PFSK-1 (cell line): Measurements from ENCODE around the gene MEGF10.

Source experiments
- POLR2AphosphoS5 ChIP-seq: IDR thresholded peaks from 2 replicates; pipeline ENCODE4 v1.6.1; 2012; ENCODE audit warnings: low read depth, mild to moderate bottlenecking, control low read depth, low read length, moderate library complexity
- SIN3A ChIP-seq: IDR thresholded peaks from 2 replicates; pipeline ENCODE4 v1.6.1; 2012; ENCODE audit warnings: mild to moderate bottlenecking, low read length, moderate library complexity, borderline replicate concordance; ENCODE audit not compliant: insufficient read depth

GRCh38 chr5:127410959-127411358 is 120.4 kb downstream of the MEGF10 start:
- TF ChIP-seq POLR2AphosphoS5 = no peak
- TF ChIP-seq SIN3A = no peak
